PC-3 (cell line): ENCODE results near the gene PRKG2. TPM values are rescaled to one million over a fixed set of nuclear protein-coding genes. Genes with fewer than 3 reads are reported as not detected.
"Not testable (repeated sequence)": the region's sequence is repeated elsewhere in the genome, so short reads cannot be mapped to it uniquely, and the experiment has no call there.

Experiments used
- ATAC-seq: fragments of 200-7000 bp; cut with Tn5 transposase; 2 replicates; pipeline ENCODE4 v1.9.1; 2020; ENCODE audit warnings: mild to moderate bottlenecking, moderate library complexity
- BruUV-seq: library from RNA; stranded (reverse); fragments of 400-500 nt; replicated peaks from 2 replicates; lab custom pipeline; 2021; lab: Mats Ljungman, UMichigan
- CTCF ChIA-PET: fragments of 300-600 bp; sonication (Branson Sonifier 250); formaldehyde crosslinking; loops from one replicate; lab custom pipeline; 2022; ENCODE audit warnings: antibody characterized with exemption; lab: Charles Lee
- POLR2A ChIA-PET: fragments of 300-600 bp; sonication (Branson Sonifier 250); formaldehyde crosslinking; loops from one replicate; lab custom pipeline; 2022; ENCODE audit warnings: antibody characterized with exemption; ENCODE audit not compliant: unreplicated experiment; lab: Charles Lee
- DNase-seq: peaks from one replicate; pipeline ENCODE4 v3.0.0-alpha.2; 2015
- H2AFZ ChIP-seq: fragments of 300-600 bp; sonication (generic); 2 replicates; pipeline ENCODE4 v1.6.0; 2016; ENCODE audit warnings: antibody characterized with exemption, low read length
- H3F3A ChIP-seq: fragments of 300-600 bp; sonication (generic); one replicate; pipeline ENCODE4 v1.6.0; 2017; ENCODE audit warnings: antibody characterized with exemption, low read length, control low read depth, mild to moderate bottlenecking; ENCODE audit not compliant: unreplicated experiment
- H3K27ac ChIP-seq: fragments of 300-600 bp; sonication (generic); 2 replicates; pipeline ENCODE4 v1.5.1; 2016; ENCODE audit warnings: mild to moderate bottlenecking, low read length
- H3K27me3 ChIP-seq: fragments of 300-600 bp; sonication (generic); 2 replicates; pipeline ENCODE4 v1.6.1; 2016; ENCODE audit warnings: low read length, mixed read lengths
- H3K36me3 ChIP-seq: fragments of 300-600 bp; sonication (generic); 2 replicates; pipeline ENCODE4 v1.6.1; 2016; ENCODE audit warnings: low read depth, mixed run types, low read length, mixed read lengths
- H3K4me1 ChIP-seq: fragments of 300-600 bp; sonication (generic); 2 replicates; pipeline ENCODE4 v1.5.1; 2016; ENCODE audit warnings: low read length; ENCODE audit not compliant: insufficient read depth
- H3K4me2 ChIP-seq: fragments of 300-600 bp; sonication (generic); 2 replicates; pipeline ENCODE4 v1.6.0; 2016; ENCODE audit warnings: low read length
- H3K4me3 ChIP-seq: fragments of 300-600 bp; sonication (generic); 2 replicates; pipeline ENCODE4 v1.5.1; 2016; ENCODE audit warnings: mild to moderate bottlenecking, low read length, mixed read lengths
- H3K79me2 ChIP-seq: fragments of 300-600 bp; sonication (generic); 2 replicates; pipeline ENCODE4 v1.6.1; 2017; ENCODE audit warnings: low read length, mixed read lengths
- H3K9ac ChIP-seq: fragments of 300-600 bp; sonication (generic); 2 replicates; pipeline ENCODE4 v1.6.0; 2016; ENCODE audit warnings: mild to moderate bottlenecking, low read length
- H3K9me2 ChIP-seq: fragments of 300-600 bp; sonication (generic); replicated peaks from 2 replicates; pipeline ENCODE4 v1.6.1; 2016; ENCODE audit warnings: mixed run types, low read length, mixed read lengths
- H3K9me3 ChIP-seq: fragments of 300-600 bp; sonication (generic); 2 replicates; pipeline ENCODE4 v1.6.1; 2016; ENCODE audit warnings: low read length, mixed read lengths
- H4K20me1 ChIP-seq: fragments of 300-600 bp; sonication (generic); 2 replicates; pipeline ENCODE4 v1.6.1; 2016; ENCODE audit warnings: low read length, mixed read lengths
- CTCF ChIP-seq: fragments of 300-600 bp; sonication (generic); conservative IDR thresholded peaks from 2 replicates; pipeline ENCODE4 v1.5.1; 2017; ENCODE audit warnings: antibody characterized with exemption, low read depth, mild to moderate bottlenecking, low read length
- EZH2 ChIP-seq: fragments of 300-600 bp; sonication (generic); IDR thresholded peaks from one replicate; pipeline ENCODE4 v1.6.1; 2017; ENCODE audit warnings: antibody characterized with exemption, mild to moderate bottlenecking, low read length; ENCODE audit not compliant: unreplicated experiment
- EZH2phosphoT487 ChIP-seq: fragments of 300-600 bp; sonication (generic); IDR thresholded peaks from 2 replicates; pipeline ENCODE4 v1.6.1; 2018; ENCODE audit warnings: mild to moderate bottlenecking, antibody characterized with exemption, low read length, borderline replicate concordance
- intact Hi-C: fragments of 100-400 bp; cut with micrococcal nuclease; formaldehyde crosslinking; loops from 2 replicates; pipeline ENCODE4 v1.9.0; 2023
- total RNA-seq: library from RNA; depleted of rRNA; stranded (reverse); fragments of >200 nt; gene quantifications from 2 replicates; pipeline ENCODE4 v1.2.3, GENCODE V29; 2014

PRKG2 gene
- total RNA-seq, 1 experiment from 2014 or later, result 0.55 TPM

- Histone ChIP-seq H2AFZ (no peak overlapping the region), H3K79me2 (no peaks in the 10 kb centered on the region), H3K36me3 (no peaks in the 10 kb centered on the region), H3K9me3 (no peaks in the 10 kb centered on the region), H3K9me2 (no peaks in the 10 kb centered on the region), H3F3A (no peaks in the 10 kb centered on the region), H3K4me3 (no peak overlapping the region), H4K20me1 (no peaks in the 10 kb centered on the region), H3K4me1 (peaks cover 33% of the 10 kb centered on the region), H3K4me2 (no peak overlapping the region), H3K27ac (no peak overlapping the region), H3K9ac (no peak overlapping the region), H3K27me3 (no peaks in the 10 kb centered on the region)
- intact Hi-C loops, result no loop called here
- DNase-seq, result no peak
- POLR2A ChIA-PET, result no interaction called here
- no peak for ATAC-seq
- CTCF ChIA-PET, result no interaction called here
- TF ChIP-seq EZH2 (no peak), EZH2phosphoT487 (no peak), CTCF (no peak)
- no TSS peak for BruUV-seq
Observed at GRCh38 chr4:81162752-81163458, 52.1 kb downstream of the PRKG2 start.

- H3K4me1 ChIP-seq, result peaks cover 13% of the 10 kb centered on the region
- H4K20me1 ChIP-seq, DNase-seq, CTCF ChIA-PET, H3K9me3 ChIP-seq, H3F3A ChIP-seq, H3K36me3 ChIP-seq, H3K79me2 ChIP-seq, H3K9me2 ChIP-seq, H3K27me3 ChIP-seq: not testable (repeated sequence)
- peak overlapping the region; percentile 62 for H2AFZ ChIP-seq
- BruUV-seq, result TSS peak; percentile 67
- H3K4me3 ChIP-seq, result peak overlapping the region; percentile 61
- POLR2A ChIA-PET, result interaction anchor here (0.7 kb wide), 1 partner anchor 17 kb away, joined by 3 read pairs; no protein-coding TSS in a partner anchor
- H3K4me2 ChIP-seq, result peak overlapping the region; percentile 67
- intact Hi-C loops, result loop anchor here (5.0 kb wide), 1 partner anchor 37 kb away; no protein-coding TSS in a partner anchor
- ATAC-seq, result peak; percentile 58
- H3K9ac ChIP-seq, result peak overlapping the region; percentile 44
- H3K27ac ChIP-seq, result peak overlapping the region; percentile 30
Observed at GRCh38 chr4:81153714-81154323, 61.2 kb downstream of the PRKG2 start.

GRCh38 chr4:81152839-81153713, 61.9 kb downstream of the PRKG2 start:
- intact Hi-C loops, result loop anchor here (5.0 kb wide), 1 partner anchor 36 kb away; no protein-coding TSS in a partner anchor
- Histone ChIP-seq H4K20me1 (no peaks in the 10 kb centered on the region), H2AFZ (peak overlapping the region; percentile 62; the same call in 1 of the 2 replicates), H3K36me3 (no peaks in the 10 kb centered on the region), H3K27ac (peak overlapping the region; percentile 30), H3K79me2 (no peaks in the 10 kb centered on the region), H3K9me3 (no peaks in the 10 kb centered on the region), H3K4me1 (peaks cover 13% of the 10 kb centered on the region), H3F3A (no peaks in the 10 kb centered on the region), H3K9me2 (no peaks in the 10 kb centered on the region), H3K4me3 (peak overlapping the region; percentile 61), H3K9ac (no peak overlapping the region), H3K4me2 (peak overlapping the region; percentile 67), H3K27me3 (no peaks in the 10 kb centered on the region)
- ATAC-seq, result peak; percentile 82
- ChIA-PET CTCF (no interaction called here), POLR2A (no interaction called here)
- peak; percentile 69 for DNase-seq
- no peak for TF ChIP-seq EZH2
- no peak for TF ChIP-seq CTCF
- no TSS peak for BruUV-seq
